CD4-positive, alpha-beta T cell treated with Interferon alpha-2 for 1 hour (primary cell): ENCODE data around the gene PWP1.
A peak's percentile ranks its signal among the peaks of the same experiment; 100 is the strongest.
"Not testable (repeated sequence)": the region's sequence is repeated elsewhere in the genome, so short reads cannot be mapped to it uniquely, and the experiment has no call there.

Experiments
- DNase-seq, 2 donors: peaks; one replicate each; pipeline ENCODE4 v3.0.0-alpha.2; 2020 to 2022

Gene PWP1

GRCh38 chr12:107668320-107669098, 17.1 kb upstream of the PWP1 start:
- DNase-seq = no peak

DNA sequence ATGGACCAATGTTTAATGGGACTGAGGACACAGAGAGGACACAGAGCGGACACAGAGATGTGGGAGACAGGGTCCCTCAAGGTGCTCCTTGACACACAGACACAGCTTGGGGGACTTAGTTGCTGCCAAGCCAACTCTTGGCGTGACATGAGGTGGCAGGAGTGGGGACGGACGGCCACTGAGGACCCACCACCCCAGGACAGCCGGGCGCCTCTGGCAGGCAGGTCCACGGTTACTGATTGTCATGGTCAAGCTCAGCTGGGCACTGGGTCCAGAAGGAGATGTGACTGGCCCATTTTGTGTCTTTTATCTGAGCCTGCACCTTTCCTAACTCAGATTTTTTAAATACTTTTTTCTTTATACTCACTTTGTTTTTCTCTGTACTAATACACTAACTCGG, 15.7 kb upstream of the PWP1 start:
- DNase-seq = no peak

DNA sequence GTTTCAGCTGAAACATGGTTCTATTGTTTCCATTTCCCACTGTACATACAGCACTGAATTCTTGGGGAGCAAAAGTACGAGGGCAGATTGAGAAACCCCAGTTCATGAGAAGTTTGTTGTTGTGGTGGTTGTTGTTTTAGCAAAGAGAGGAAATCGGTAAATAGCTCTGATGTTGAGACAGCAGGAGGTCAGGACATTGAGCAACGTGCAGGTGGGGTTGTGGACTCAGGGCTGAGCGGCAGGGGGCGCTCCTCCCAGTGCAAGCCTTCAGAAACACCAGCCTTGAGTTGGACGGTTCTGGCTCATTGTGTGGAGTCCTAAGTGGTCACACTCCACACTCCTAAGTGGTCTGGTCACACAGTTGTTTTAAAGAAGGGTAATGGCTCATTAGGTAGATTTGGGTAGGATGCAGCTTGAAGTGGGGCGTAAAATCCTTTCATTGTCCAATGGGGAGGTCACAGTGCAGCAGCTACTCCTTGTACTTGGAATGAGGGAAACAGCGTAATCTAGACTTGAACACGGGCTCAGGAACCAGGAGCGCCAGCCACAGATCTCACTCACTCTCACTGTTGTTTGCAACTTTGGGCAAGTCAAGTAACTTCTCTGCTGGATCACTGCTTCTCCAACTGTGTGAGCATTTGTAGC, 14.5 kb upstream of the PWP1 start:
- peak; percentile 20 to 30 for DNase-seq

GRCh38 chr12:107677671-107678070, 7.9 kb upstream of the PWP1 start:
- DNase-seq = no peak

- DNase-seq = no peak
Observed at GRCh38 chr12:107679336-107679735, 6.3 kb upstream of the PWP1 start.

GRCh38 chr12:107681455-107681835, 4.2 kb upstream of the PWP1 start:
- DNase-seq = no peak

GRCh38 chr12:107681836-107682820, 3.5 kb upstream of the PWP1 start:
- no peak for DNase-seq

DNA sequence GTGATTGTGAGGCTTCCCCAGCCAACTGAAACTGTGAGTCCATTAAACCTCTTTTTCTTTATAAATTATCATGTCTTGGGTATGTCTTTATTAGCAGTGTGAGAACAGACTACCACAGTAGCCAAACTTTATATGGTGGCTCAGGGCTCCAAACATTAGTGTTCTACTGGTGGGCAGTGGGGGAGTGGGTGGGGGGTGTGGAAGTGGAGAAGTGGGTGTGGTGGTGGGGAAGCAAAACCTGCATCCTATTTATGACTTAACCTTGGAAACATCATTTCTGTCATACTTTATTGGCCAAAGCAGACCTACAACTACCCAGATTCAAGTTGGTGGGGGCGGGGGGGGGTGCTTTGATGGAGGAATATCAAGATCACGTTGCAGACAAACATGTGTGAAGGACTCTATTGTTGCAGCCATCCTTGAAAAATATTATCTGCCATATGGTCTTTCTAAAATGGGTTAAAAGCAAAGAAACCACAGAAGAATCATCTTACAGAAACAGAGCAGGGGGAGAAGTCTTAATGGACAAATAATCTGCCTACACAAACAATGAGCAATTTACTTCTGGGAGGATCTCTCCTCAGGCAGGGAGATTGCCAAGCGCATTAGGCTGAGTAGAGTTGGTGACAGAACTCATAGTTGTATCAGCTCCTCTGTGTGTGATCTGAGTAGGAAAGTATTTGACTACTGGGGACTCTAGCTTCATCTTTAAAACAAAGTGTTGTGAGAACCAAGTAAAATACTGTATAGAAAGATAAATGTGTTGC, 1.4 kb upstream of the PWP1 start:
- DNase-seq = no peak

- DNase-seq = peak in 1 of 2 donors; percentile 38
Observed at GRCh38 chr12:107684990-107685359, 624 bp upstream of the PWP1 start.

DNA sequence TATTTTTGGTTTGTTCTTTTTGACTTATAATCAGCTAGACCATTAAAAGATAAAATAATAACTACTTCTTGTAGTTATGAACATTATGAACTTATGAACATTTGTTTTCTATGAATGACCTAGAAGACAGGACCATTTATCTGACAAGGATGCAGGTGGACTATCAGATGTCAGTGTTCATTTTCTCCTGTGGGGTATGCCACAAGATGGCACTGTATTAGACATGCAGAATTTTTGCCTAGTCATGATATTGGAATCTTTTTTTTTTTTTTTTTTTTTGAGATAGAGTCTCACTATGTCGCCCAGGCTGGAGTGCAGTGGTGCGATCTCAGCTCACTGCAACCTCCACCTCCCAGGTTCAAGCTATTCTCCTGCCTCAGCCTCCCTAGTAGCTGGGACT, 10.2 kb downstream of the PWP1 start:
- DNase-seq = not testable (repeated sequence)

- no peak for DNase-seq
Observed at GRCh38 chr12:107702106-107702505, 16.5 kb downstream of the PWP1 start.

GRCh38 chr12:107704041-107704440, 18.4 kb downstream of the PWP1 start:
- no peak for DNase-seq

DNA sequence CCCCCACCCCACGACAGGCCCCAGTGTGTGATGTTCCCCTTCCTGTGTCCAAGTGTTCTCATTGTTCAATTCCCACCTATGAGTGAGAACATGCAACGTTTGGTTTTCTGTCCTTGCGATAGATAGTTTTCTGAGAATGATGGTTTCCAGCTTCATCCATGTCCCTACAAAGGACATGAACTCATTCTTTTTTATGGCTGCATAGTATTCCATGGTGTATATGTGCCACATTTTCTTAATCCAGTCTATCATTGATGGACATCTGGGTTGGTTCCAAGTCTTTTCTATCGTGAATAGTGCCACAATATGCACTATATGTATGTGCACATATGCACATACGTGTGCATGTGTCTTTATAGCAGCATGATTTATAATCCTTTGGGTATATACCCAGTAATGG, 19.9 kb downstream of the PWP1 start:
- not testable (repeated sequence) for DNase-seq

- DNase-seq = no peak
Observed at GRCh38 chr12:107715780-107716179, 30.2 kb downstream of the PWP1 start.

DNA sequence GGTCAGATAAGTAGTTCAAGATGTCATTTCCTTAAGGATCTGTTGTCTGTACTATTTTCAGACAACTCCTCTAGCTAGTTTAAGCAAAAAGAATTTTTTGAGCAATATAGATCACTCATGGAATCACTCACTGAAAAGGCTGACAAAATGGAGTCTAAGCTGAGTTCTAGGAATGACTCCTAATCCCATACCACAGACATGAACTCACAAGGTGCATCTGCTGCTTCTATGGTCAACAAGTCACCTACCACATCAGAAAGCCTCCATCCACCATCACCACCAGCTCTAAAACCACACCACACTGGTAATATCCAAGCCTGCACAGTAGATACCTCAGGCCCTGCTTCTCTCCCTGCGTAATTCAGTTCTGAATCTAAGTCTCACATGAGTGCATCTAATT, 33.0 kb downstream of the PWP1 start:
- DNase-seq = no peak

DNA sequence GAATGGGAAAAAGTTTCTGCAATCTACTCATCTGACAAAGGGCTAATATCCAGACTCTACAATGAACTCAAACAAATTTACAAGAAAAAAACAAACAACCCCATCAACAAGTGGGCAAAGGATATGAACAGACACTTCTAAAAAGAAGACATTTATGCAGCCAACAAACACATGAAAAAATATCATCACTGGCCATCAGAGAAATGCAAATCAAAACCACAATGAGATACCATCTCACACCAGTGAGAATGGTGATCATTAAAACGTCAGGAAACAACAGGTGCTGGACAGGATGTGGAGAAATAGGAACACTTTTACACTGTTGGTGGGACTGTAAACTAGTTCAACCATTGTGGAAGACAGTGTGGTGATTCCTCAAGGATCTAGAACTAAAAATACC, 41.7 kb downstream of the PWP1 start:
- DNase-seq = not testable (repeated sequence)

GRCh38 chr12:107727742-107728141, 42.1 kb downstream of the PWP1 start:
- DNase-seq = not testable (repeated sequence)

- no peak for DNase-seq
Observed at GRCh38 chr12:107730618-107731341, 45.2 kb downstream of the PWP1 start.

- peak in 1 of 2 donors; percentile 39 for DNase-seq
Observed at GRCh38 chr12:107731366-107731765, 45.8 kb downstream of the PWP1 start.

- no peak for DNase-seq
Observed at GRCh38 chr12:107732365-107732764, 46.8 kb downstream of the PWP1 start.

- no peak for DNase-seq
Observed at GRCh38 chr12:107734139-107734538, 48.5 kb downstream of the PWP1 start.

DNA sequence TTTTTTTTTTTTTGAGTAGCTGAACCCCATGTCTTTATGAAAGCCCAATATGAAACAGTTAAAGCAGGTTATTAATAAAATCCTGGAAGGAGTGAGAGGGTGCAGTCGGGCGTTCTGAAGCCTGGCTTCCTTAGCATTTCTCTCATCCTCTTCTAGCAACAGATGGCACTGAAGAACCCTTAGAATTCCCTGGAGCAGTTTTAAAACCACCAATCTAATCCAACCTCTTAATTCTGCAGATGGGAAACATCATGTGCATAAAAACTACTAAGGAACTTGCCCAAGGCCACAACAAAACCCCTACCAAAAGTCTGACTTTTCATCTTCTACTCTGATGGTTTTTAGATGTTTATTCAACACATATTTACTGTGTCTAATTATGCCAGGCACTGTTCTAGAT, 50.2 kb downstream of the PWP1 start:
- DNase-seq = no peak
